ENCODE results near the gene UBQLN3. TPM values are rescaled to one million over a fixed set of nuclear protein-coding genes. Genes with fewer than 3 reads are reported as not detected.

UBQLN3 gene
- not detected in 2 replicates for total RNA-seq (2014; rRNA removed; shearing (Covaris generic))

DNA sequence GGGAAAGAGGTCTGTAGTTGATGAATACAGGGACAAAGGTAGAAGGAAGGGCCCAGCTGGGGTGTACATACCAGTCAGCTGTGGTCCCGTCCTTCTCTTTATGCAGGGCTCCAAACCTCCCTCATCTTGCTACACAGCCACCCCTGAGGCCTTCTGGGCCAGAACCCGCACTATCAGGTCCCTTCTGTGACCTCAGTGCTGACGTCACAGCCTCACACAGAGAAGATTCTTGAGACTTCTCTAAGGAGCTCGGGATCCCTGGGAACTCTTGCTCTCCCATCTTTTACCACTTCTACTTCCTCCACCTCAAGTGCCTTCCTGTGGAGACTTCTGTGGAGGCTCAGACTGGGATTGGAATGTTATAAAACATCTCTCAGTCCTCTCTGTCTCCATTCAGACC lies at the start of gene UBQLN3:
Gene UBQLN3, minus strand, starts transcription at position 155 of the 400 bp plus-strand sequence. CDS start 399 bp downstream, outside the sequence.

DNA sequence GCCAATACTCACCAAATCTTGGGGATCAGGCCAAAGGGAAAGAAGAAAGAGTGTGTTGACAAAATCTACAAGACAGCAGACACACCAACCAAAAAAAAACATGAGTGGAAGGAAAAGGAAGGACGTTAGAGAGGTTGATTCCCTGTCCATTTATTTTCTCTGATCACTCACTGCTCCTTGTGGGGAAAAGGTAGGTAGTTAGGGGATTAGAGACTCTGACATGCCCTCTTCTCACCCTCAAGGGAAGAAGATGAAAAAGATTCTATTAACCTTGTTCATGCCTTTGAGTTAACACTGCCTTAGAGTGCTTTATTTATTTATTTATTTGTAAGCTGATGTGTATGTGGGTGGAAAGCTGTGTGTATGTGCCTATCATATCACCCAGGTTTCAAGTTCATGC lies 38.7 kb upstream of the UBQLN3 start, which contains the start of gene OR52H1:
Gene OR52H1, minus strand, starts transcription at position 101 of the 400 bp plus-strand sequence. CDS start 3,035 bp downstream, outside the sequence.

DNA sequence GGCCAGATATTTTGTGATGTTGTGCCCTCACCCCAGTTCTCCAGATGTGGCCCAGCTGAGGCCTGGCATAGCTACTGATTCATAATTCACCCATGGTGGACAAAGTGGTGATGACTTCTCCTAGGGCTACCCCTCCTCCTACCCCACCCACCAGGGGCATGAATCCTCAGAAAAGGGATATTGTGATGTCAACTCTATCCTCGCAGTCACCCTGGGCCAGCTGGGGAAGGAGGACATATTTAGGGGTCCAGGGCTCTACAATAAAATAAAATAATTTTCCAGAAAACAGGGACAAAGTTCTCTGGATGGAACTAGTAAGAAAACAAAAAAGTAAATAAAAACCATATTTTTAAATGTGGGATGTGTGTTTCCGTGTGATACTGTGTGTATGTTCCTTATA lies 6.8 kb upstream of the UBQLN3 start, which contains the start of gene UBQLNL:
Gene UBQLNL, minus strand, starts transcription at position 101 of the 400 bp plus-strand sequence. CDS start 258 bp downstream, outside the sequence.

DNA sequence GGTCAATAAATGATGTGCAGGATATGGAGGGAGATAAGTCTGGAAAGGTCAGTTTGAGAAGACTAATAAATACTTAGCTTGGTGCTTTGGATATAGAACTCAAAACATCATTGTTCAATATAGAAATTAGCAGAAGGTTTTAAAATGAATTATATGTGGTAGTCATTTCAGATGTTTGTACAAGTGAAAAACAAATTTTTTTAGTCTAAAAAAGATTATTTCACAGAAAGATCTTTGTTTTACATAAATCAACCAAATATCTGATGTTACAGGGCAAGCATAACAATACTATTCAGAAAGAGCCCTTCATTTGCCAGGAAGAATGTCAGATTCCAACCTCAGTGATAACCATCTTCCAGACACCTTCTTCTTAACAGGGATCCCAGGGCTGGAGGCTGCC lies 21.4 kb downstream of the UBQLN3 start, which contains the start of gene OR52D1:
Gene OR52D1, plus strand, starts transcription at position 301 of the 400 bp plus-strand sequence. Its CDS starts 22 bp downstream, at position 323.

Other genes starting within 250 kb of the UBQLN3 start
- 40.6 and 51.6 TPM in 2 replicates for gene HBE1, start 240.0 kb downstream of the UBQLN3 start, total RNA-seq (2014; rRNA removed; shearing (Covaris generic))
- 4.0 and 7.5 TPM in 2 replicates for gene OR51B4, start 208.0 kb downstream of the UBQLN3 start, total RNA-seq (2014; rRNA removed; shearing (Covaris generic))
- gene OR51B2, start 185.7 kb downstream of the UBQLN3 start, total RNA-seq (2014; rRNA removed; shearing (Covaris generic)): 0.85 and 1.4 TPM in 2 replicates
- gene OR51B5, start 166.4 kb downstream of the UBQLN3 start, total RNA-seq (2014; rRNA removed; shearing (Covaris generic)): 15.1 and 23.2 TPM in 2 replicates
- not detected in 2 replicates for gene OR51B6, start 158.4 kb downstream of the UBQLN3 start, total RNA-seq (2014; rRNA removed; shearing (Covaris generic))
- gene OR51M1, start 126.1 kb downstream of the UBQLN3 start, total RNA-seq (2014; rRNA removed; shearing (Covaris generic)): not detected in 2 replicates
- not detected in 2 replicates for gene OR51Q1, start 87.8 kb downstream of the UBQLN3 start, total RNA-seq (2014; rRNA removed; shearing (Covaris generic))
- gene OR51I1, start 68.4 kb downstream of the UBQLN3 start, total RNA-seq (2014; rRNA removed; shearing (Covaris generic)): 0.57 and 1.0 TPM in 2 replicates
- gene OR51I2, start 60.6 kb downstream of the UBQLN3 start, total RNA-seq (2014; rRNA removed; shearing (Covaris generic)): not detected in 2 replicates
- gene OR52D1, start 21.3 kb downstream of the UBQLN3 start, total RNA-seq (2014; rRNA removed; shearing (Covaris generic)): 0.13 TPM in 1 of 2 replicates, not detected in the other
- gene UBQLNL, start 6.7 kb upstream of the UBQLN3 start, total RNA-seq (2014; rRNA removed; shearing (Covaris generic)): not detected in 2 replicates
- gene OR52H1, start 38.6 kb upstream of the UBQLN3 start, total RNA-seq (2014; rRNA removed; shearing (Covaris generic)): not detected in 2 replicates
- not detected in 2 replicates for gene OR52B6, start 70.9 kb upstream of the UBQLN3 start, total RNA-seq (2014; rRNA removed; shearing (Covaris generic))
- 1.9 and 3.4 TPM in 2 replicates for gene TRIM6, start 86.7 kb upstream of the UBQLN3 start, total RNA-seq (2014; rRNA removed; shearing (Covaris generic))
- gene TRIM34, start 115.0 kb upstream of the UBQLN3 start, total RNA-seq (2014; rRNA removed; shearing (Covaris generic)): 2.4 and 5.0 TPM in 2 replicates
- 9.8 and 11.9 TPM in 2 replicates for gene TRIM5, start 175.1 kb upstream of the UBQLN3 start, total RNA-seq (2014; rRNA removed; shearing (Covaris generic))
- gene TRIM22, start 179.8 kb upstream of the UBQLN3 start, total RNA-seq (2014; rRNA removed; shearing (Covaris generic)): 1.3 and 1.7 TPM in 2 replicates
- not detected in 2 replicates for gene OR56B1, start 226.5 kb upstream of the UBQLN3 start, total RNA-seq (2014; rRNA removed; shearing (Covaris generic))
- not detected in 2 replicates for gene OR52N4, start 244.3 kb upstream of the UBQLN3 start, total RNA-seq (2014; rRNA removed; shearing (Covaris generic))